Measurements from ENCODE around the gene LMF1. TPM values are rescaled to one million over a fixed set of nuclear protein-coding genes. Genes with fewer than 3 reads are reported as not detected.

The LMF1 gene
- polyA plus RNA-seq, 3 donors = 5.9 to 14.7 (median 10.6) TPM

GRCh38 chr16:836221-836620 lies 134.6 kb downstream of the LMF1 start:
- H3K27ac Mint-ChIP-seq = no peak overlapping the region
- no CpG with 5 or more reads among the region's 4 CpGs for WGBS (ENCODE audit: insufficient coverage)
- H3K4me3 Mint-ChIP-seq = no peak overlapping the region

GRCh38 chr16:835373-835772 lies 135.4 kb downstream of the LMF1 start:
- Mint-ChIP-seq H3K36me3 (no peaks in the 10 kb centered on the region), H3K27ac (no peak overlapping the region), H3K4me3 (no peak overlapping the region), H3K27me3 (ENCODE audit: low read depth in 3 of 3) (peaks cover 0 to 16% (median 7%) of the 10 kb centered on the region in 3 donors), H3K4me1 (peaks cover 1% of the 10 kb centered on the region), H3K9me3 (peaks cover 26 to 38% (median 31%) of the 10 kb centered on the region in 7 donors)
- Histone ChIP-seq H2AFZ (ENCODE audit: insufficient read depth, low read depth, low read length, poor library complexity, severe bottlenecking) (no peak overlapping the region), H3K79me2 (ENCODE audit: insufficient read depth, low read length) (no peaks in the 10 kb centered on the region), H3K9ac (ENCODE audit: insufficient read depth, low read length, poor library complexity, severe bottlenecking) (no peak overlapping the region), H3K27ac (ENCODE audit: low read depth in 1 of 2, low read length in 2 of 2) (no peak overlapping the region), H4K20me1 (ENCODE audit: insufficient read depth, low read length) (no peaks in the 10 kb centered on the region), H3K4me2 (replicated peaks; ENCODE audit: extremely low read depth, low read length, poor library complexity, severe bottlenecking) (no peak overlapping the region), H3K9me3 (replicated peaks in 1 of 2; ENCODE audit: control insufficient read depth in 1 of 2, insufficient read depth in 1 of 2, low read length in 2 of 2) (peaks cover 22 to 30% of the 10 kb centered on the region in 2 donors), H3K36me3 (replicated peaks in 1 of 2; ENCODE audit: control insufficient read depth in 1 of 2, insufficient read depth in 2 of 2, low read length in 2 of 2) (no peaks in the 10 kb centered on the region), H3K4me3 (replicated peaks in 1 of 3; ENCODE audit: low read depth in 2 of 3, low read length in 3 of 3) (no peak overlapping the region), H3K27me3 (ENCODE audit: control insufficient read depth in 2 of 2, insufficient read depth in 2 of 2, low read length in 2 of 2) (no peaks in the 10 kb centered on the region), H3K4me1 (ENCODE audit: control insufficient read depth in 1 of 2, insufficient read depth in 2 of 2, low read length in 2 of 2) (no peaks in the 10 kb centered on the region)
- TF ChIP-seq, protein P1, sequence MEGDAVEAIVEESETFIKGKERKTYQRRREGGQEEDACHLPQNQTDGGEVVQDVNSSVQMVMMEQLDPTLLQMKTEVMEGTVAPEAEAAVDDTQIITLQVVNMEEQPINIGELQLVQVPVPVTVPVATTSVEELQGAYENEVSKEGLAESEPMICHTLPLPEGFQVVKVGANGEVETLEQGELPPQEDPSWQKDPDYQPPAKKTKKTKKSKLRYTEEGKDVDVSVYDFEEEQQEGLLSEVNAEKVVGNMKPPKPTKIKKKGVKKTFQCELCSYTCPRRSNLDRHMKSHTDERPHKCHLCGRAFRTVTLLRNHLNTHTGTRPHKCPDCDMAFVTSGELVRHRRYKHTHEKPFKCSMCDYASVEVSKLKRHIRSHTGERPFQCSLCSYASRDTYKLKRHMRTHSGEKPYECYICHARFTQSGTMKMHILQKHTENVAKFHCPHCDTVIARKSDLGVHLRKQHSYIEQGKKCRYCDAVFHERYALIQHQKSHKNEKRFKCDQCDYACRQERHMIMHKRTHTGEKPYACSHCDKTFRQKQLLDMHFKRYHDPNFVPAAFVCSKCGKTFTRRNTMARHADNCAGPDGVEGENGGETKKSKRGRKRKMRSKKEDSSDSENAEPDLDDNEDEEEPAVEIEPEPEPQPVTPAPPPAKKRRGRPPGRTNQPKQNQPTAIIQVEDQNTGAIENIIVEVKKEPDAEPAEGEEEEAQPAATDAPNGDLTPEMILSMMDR (IDR thresholded peaks at IDR 0.05) = no peak
- no peak for DNase-seq
- intact Hi-C loops (cut with micrococcal nuclease) = no loop called here
- 95% methylated on average over 6 of the region's 10 CpGs for WGBS (ENCODE audit: insufficient coverage)

More at GRCh38 chr16:836221-836620, 134.6 kb downstream of the LMF1 start:
- no peak overlapping the region for H2AFZ ChIP-seq (ENCODE audit: insufficient read depth, low read depth, low read length, poor library complexity, severe bottlenecking)
- H3K79me2 ChIP-seq (ENCODE audit: insufficient read depth, low read length) = no peaks in the 10 kb centered on the region
- Mint-ChIP-seq H3K36me3 (no peaks in the 10 kb centered on the region), H3K4me1 (no peaks in the 10 kb centered on the region), H3K27me3 (ENCODE audit: low read depth in 3 of 3) (peaks cover 2 to 10% (median 7%) of the 10 kb centered on the region in 3 donors), H3K9me3 (peaks cover 26 to 38% (median 31%) of the 10 kb centered on the region in 7 donors)
- H3K27me3 ChIP-seq (ENCODE audit: control insufficient read depth in 2 of 2, insufficient read depth in 2 of 2, low read length in 2 of 2) = no peaks in the 10 kb centered on the region
- H3K9me3 ChIP-seq (replicated peaks in 1 of 2; ENCODE audit: control insufficient read depth in 1 of 2, insufficient read depth in 1 of 2, low read length in 2 of 2) = peaks cover 22 to 30% of the 10 kb centered on the region in 2 donors
- H3K4me3 ChIP-seq (replicated peaks in 1 of 3; ENCODE audit: low read depth in 2 of 3, low read length in 3 of 3) = no peak overlapping the region
- no peaks in the 10 kb centered on the region for H3K4me1 ChIP-seq (ENCODE audit: control insufficient read depth in 1 of 2, insufficient read depth in 2 of 2, low read length in 2 of 2)
- H3K4me2 ChIP-seq (replicated peaks; ENCODE audit: extremely low read depth, low read length, poor library complexity, severe bottlenecking) = no peak overlapping the region
- no peak overlapping the region for H3K9ac ChIP-seq (ENCODE audit: insufficient read depth, low read length, poor library complexity, severe bottlenecking)
- H3K27ac ChIP-seq (ENCODE audit: low read depth in 1 of 2, low read length in 2 of 2) = no peak overlapping the region
- intact Hi-C loops (cut with micrococcal nuclease) = no loop called here
- TF ChIP-seq, protein P1 (IDR thresholded peaks at IDR 0.05) = no peak
- no peaks in the 10 kb centered on the region for H3K36me3 ChIP-seq (replicated peaks in 1 of 2; ENCODE audit: control insufficient read depth in 1 of 2, insufficient read depth in 2 of 2, low read length in 2 of 2)
- H4K20me1 ChIP-seq (ENCODE audit: insufficient read depth, low read length) = no peaks in the 10 kb centered on the region
- DNase-seq = no peak

Data from CD14-positive monocyte (primary cell).